Prostate gland (tissue), 2 donors: ENCODE data around the gene ACSS1. TPM values are rescaled to one million over a fixed set of nuclear protein-coding genes. Genes with fewer than 3 reads are reported as not detected.

Experiments
- DNase-seq: peaks from one replicate; pipeline ENCODE4 v3.0.0-alpha.2; 2019; ENCODE audit warnings: low spot score
- H3K27ac ChIP-seq, 2 donors: fragments of 200-600 bp; sonication (generic); 2 replicates each; pipeline ENCODE4 v1.5.1; 2017 to 2019
- H3K27me3 ChIP-seq: fragments of 200-600 bp; sonication (generic); replicated peaks from 2 replicates; pipeline ENCODE4 v1.5.1; 2019; ENCODE audit not compliant: insufficient read depth
- H3K36me3 ChIP-seq, 2 donors: fragments of 200-600 bp; sonication (generic); 1 replicate in 1 of 2; 2 replicates in 1 of 2; pipeline versions ENCODE4 v1.5.1 to v1.8.1; 2017 to 2019
- H3K4me1 ChIP-seq: fragments of 200-600 bp; sonication (generic); replicated peaks from 2 replicates; pipeline ENCODE4 v1.5.1; 2019
- H3K4me3 ChIP-seq, 2 donors: fragments of 200-600 bp; sonication (generic); 2 replicates each; pipeline ENCODE4 v1.5.1; 2017 to 2019
- H3K9me3 ChIP-seq: fragments of 200-600 bp; sonication (generic); 2 replicates; pipeline ENCODE4 v1.5.1; 2017
- CTCF ChIP-seq, 4 experiments: fragments of 200-600 bp in 2 of 4; fragments of 450-650 bp in 2 of 4; sonication (generic) in 2 of 4; IDR thresholded peaks; 1 replicate in 3 of 4; 2 replicates in 1 of 4; pipeline ENCODE4 v1.5.1; 2016 to 2019; ENCODE audit warnings: antibody characterized with exemption in 4 of 4, mild to moderate bottlenecking in 2 of 4, moderate library complexity in 2 of 4
- POLR2A ChIP-seq: fragments of 450-650 bp; IDR thresholded peaks from one replicate; pipeline ENCODE4 v1.6.1; 2016; ENCODE audit warnings: antibody characterized with exemption, mild to moderate bottlenecking
- POLR2AphosphoS5 ChIP-seq: sonication (generic); formaldehyde crosslinking; IDR thresholded peaks from one replicate; pipeline ENCODE4 v1.6.1; 2017; ENCODE audit warnings: antibody characterized with exemption
- WGBS: methylation state at CpG from one replicate; pipeline ENCODE4 v1.1.5; 2018; 5-methylcytosine and 5-hydroxymethylcytosine counted together
- intact Hi-C: fragments of 100-400 bp; cut with DNase I; formaldehyde crosslinking; loops from one replicate; pipeline ENCODE4 v1.14.2; 2022
- total RNA-seq, 2 donors: library from RNA; depleted of rRNA; stranded (reverse); fragments of >200 nt; gene quantifications; one replicate each; pipeline ENCODE4 v1.1.0, GENCODE V29; 2016

Gene ACSS1
- total RNA-seq, 2 donors from 2014 or later, result 111 to 170 TPM

- Histone ChIP-seq H3K4me3 (no peak overlapping the region), H3K4me1 (peaks cover 45% of the 10 kb centered on the region), H3K36me3 (no peaks in the 10 kb centered on the region), H3K9me3 (no peaks in the 10 kb centered on the region), H3K27ac (peak overlapping the region; percentile 69), H3K27me3 (no peaks in the 10 kb centered on the region)
- no peak for TF ChIP-seq CTCF (IDR thresholded peaks at IDR 0.05)
- TF ChIP-seq POLR2A, result no peak
- no peak for TF ChIP-seq POLR2AphosphoS5
- intact Hi-C loops, result no loop called here
- DNase-seq, result no peak
- WGBS, result 40% methylated on average over 4 of the region's 4 CpGs
Observed at GRCh38 chr20:25035921-25036320, 22.0 kb downstream of the ACSS1 start.

GRCh38 chr20:25033924-25034300, 24.0 kb downstream of the ACSS1 start:
- intact Hi-C loops, result loop anchor here (5.0 kb wide), 1 partner anchor 37 kb away; no protein-coding TSS in a partner anchor
- TF ChIP-seq POLR2AphosphoS5 (no peak), POLR2A (no peak), CTCF (IDR thresholded peaks at IDR 0.05) (no peak)
- Histone ChIP-seq H3K36me3 (no peaks in the 10 kb centered on the region), H3K9me3 (no peaks in the 10 kb centered on the region), H3K27me3 (no peaks in the 10 kb centered on the region), H3K27ac (peak overlapping the region; percentile 47 to 48), H3K4me3 (no peak overlapping the region), H3K4me1 (peaks cover 29% of the 10 kb centered on the region)
- DNase-seq, result no peak
- 10% methylated on average over 3 of the region's 3 CpGs for WGBS

- intact Hi-C loops, result loop anchor here (5.0 kb wide), 1 partner anchor 36 kb away; no protein-coding TSS in a partner anchor
- H3K4me1 ChIP-seq, result peaks cover 25% of the 10 kb centered on the region
- no peaks in the 10 kb centered on the region for H3K36me3 ChIP-seq
- no peaks in the 10 kb centered on the region for H3K9me3 ChIP-seq
- WGBS, result 33% methylated on average over 6 of the region's 6 CpGs
- no peak overlapping the region for H3K4me3 ChIP-seq
- TF ChIP-seq POLR2A (no peak), POLR2AphosphoS5 (no peak), CTCF (IDR thresholded peaks at IDR 0.05) (no peak)
- peak overlapping the region; percentile 47 to 48 for H3K27ac ChIP-seq
- no peak for DNase-seq
- no peaks in the 10 kb centered on the region for H3K27me3 ChIP-seq
Observed at GRCh38 chr20:25033265-25033923, 24.5 kb downstream of the ACSS1 start.

- H3K27ac ChIP-seq, result peak overlapping the region; percentile 47 to 48
- intact Hi-C loops, result loop anchor here (5.0 kb wide), 1 partner anchor 35 kb away; no protein-coding TSS in a partner anchor
- no peak overlapping the region for H3K4me3 ChIP-seq
- H3K36me3 ChIP-seq, result no peaks in the 10 kb centered on the region
- DNase-seq, result no peak
- no peaks in the 10 kb centered on the region for H3K9me3 ChIP-seq
- peaks cover 19% of the 10 kb centered on the region for H3K4me1 ChIP-seq
- no peak for TF ChIP-seq POLR2A
- no peak for TF ChIP-seq POLR2AphosphoS5
- no peak for TF ChIP-seq CTCF (IDR thresholded peaks at IDR 0.05)
- 41% methylated on average over 29 of the region's 29 CpGs for WGBS
- no peaks in the 10 kb centered on the region for H3K27me3 ChIP-seq
Observed at GRCh38 chr20:25032478-25033264, 25.3 kb downstream of the ACSS1 start.
